Activated CD4-positive, alpha-beta T cell treated with anti-CD3 and anti-CD28 coated beads for 48 hours (primary cell): ENCODE data around the gene DRAP1.

Experiments used
- DNase-seq: peaks from one replicate; pipeline ENCODE4 v3.0.0-alpha.2; 2020

Gene DRAP1

GRCh38 chr11:65886826-65887722, 32.2 kb upstream of the DRAP1 start:
- DNase-seq = no peak

- DNase-seq = peak; percentile 49
These were observed 31.5 kb upstream of the DRAP1 start for GRCh38 chr11:65887723-65888162.

- peak; percentile 98 for DNase-seq
These were observed 30.9 kb upstream of the DRAP1 start, which contains the start of gene FIBP for GRCh38 chr11:65888163-65888814. FIBP (minus strand) TSS chr11:65888471; CDS start chr11:65888418, 53 bp downstream.

GRCh38 chr11:65890324-65891218, 28.7 kb upstream of the DRAP1 start, which contains the start of gene CCDC85B:
CCDC85B (plus strand) TSS chr11:65890673; CDS start chr11:65890784, 111 bp downstream.
- peak; percentile 99 for DNase-seq

GRCh38 chr11:65891219-65892136, 27.7 kb upstream of the DRAP1 start:
- DNase-seq = peak; percentile 54

GRCh38 chr11:65892137-65892540, 27.1 kb upstream of the DRAP1 start:
- DNase-seq = peak; percentile 67

GRCh38 chr11:65892661-65893317, 26.4 kb upstream of the DRAP1 start:
- peak; percentile 23 for DNase-seq

GRCh38 chr11:65894034-65894591, 25.1 kb upstream of the DRAP1 start:
- DNase-seq = peak; percentile 51

- peak; percentile 4 for DNase-seq
These were observed 23.7 kb upstream of the DRAP1 start for GRCh38 chr11:65895482-65895981.

GRCh38 chr11:65896034-65896999, 22.9 kb upstream of the DRAP1 start:
- DNase-seq = peak; percentile 35

- no peak for DNase-seq
These were observed 22.2 kb upstream of the DRAP1 start for GRCh38 chr11:65897020-65897471.

- DNase-seq = no peak
These were observed 20.4 kb upstream of the DRAP1 start for GRCh38 chr11:65898656-65899355.

GRCh38 chr11:65899356-65900124, 19.7 kb upstream of the DRAP1 start:
- peak; percentile 87 for DNase-seq

GRCh38 chr11:65900125-65900898, 18.9 kb upstream of the DRAP1 start, which contains the start of gene FOSL1:
FOSL1 (minus strand) TSS chr11:65900388; CDS start chr11:65900339, 49 bp downstream.
- DNase-seq = peak; percentile 96

GRCh38 chr11:65900899-65901180, 18.4 kb upstream of the DRAP1 start:
- no peak for DNase-seq

- DNase-seq = no peak
These were observed 16.2 kb upstream of the DRAP1 start for GRCh38 chr11:65903068-65903481.

GRCh38 chr11:65903715-65904114, 15.5 kb upstream of the DRAP1 start:
- DNase-seq = no peak
